Activated CD4-positive, alpha-beta T cell treated with anti-CD3 and anti-CD28 coated beads, Interleukin-2, amount 50 U/mL, for 48 hours (primary cell): ENCODE data around the gene FJX1.

ENCODE experiments used
- DNase-seq, 2 experiments: peaks; one replicate each; pipeline ENCODE4 v3.0.0-alpha.2; 2020

Gene FJX1, protein sequence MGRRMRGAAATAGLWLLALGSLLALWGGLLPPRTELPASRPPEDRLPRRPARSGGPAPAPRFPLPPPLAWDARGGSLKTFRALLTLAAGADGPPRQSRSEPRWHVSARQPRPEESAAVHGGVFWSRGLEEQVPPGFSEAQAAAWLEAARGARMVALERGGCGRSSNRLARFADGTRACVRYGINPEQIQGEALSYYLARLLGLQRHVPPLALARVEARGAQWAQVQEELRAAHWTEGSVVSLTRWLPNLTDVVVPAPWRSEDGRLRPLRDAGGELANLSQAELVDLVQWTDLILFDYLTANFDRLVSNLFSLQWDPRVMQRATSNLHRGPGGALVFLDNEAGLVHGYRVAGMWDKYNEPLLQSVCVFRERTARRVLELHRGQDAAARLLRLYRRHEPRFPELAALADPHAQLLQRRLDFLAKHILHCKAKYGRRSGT

DNA sequence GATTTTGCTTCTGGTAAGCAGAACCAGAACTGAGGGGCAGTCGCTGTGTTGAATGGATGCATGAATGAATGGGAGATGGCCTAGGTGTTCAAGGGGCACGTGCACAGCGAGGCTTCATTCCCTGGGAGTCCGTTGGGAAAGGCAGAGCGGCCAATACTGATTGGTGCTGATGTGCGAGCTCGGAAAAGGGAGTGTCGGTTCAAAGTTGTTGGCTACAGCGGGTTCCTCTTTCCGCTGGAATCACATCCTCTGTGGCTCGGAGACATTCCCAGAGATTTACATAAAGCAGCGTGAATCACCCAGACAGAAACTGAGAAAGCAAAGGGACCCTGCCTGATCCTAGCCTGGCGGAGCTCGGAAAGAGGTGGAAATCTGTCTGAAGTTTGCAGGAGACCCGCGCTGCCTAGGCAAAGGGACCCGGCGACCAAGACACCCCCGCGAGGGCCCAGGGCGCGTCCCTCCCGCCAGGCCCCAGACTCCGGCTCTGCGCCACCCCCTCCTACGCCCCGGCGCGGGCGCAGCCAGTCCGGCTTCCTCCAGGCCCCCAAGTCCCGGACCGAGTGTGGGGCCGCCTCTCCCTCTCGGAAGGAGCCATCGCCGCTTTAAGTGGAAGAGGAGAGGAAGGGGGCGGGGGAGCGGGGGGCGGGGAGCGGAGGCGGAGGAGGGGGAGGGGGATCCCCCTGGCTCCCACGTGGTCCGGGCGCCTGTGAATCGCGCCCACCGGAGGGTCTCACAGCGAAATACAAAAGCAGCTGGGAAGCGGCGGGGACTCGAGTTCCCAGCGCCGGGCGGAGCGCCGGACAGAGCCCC is at the start of gene FJX1:
TSS of gene FJX1 (plus strand) at position 774 of the 810 bp plus-strand sequence. CDS start 177 bp downstream, outside the sequence.
- DNase-seq: peak; percentile 17 to 26

DNA sequence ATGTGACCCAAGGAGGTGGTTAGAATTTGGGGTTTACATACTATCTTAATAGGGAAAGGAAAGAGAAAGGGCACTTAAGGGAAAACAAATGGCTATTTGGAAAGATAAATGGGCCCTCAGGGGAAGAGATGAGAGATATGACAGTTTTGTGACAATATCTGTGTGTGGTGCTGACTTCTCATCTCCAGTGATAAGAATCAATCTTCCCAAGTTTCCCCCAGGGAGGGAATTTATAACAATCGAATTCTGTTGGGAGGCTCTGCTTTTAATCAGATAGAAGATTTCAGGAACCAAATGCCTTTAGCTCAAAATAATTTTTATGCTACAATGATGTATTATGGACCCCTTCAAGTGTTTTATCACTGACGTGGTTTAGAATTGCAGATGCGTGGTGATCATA is 46.6 kb upstream of the FJX1 start:
- no peak for DNase-seq

DNA sequence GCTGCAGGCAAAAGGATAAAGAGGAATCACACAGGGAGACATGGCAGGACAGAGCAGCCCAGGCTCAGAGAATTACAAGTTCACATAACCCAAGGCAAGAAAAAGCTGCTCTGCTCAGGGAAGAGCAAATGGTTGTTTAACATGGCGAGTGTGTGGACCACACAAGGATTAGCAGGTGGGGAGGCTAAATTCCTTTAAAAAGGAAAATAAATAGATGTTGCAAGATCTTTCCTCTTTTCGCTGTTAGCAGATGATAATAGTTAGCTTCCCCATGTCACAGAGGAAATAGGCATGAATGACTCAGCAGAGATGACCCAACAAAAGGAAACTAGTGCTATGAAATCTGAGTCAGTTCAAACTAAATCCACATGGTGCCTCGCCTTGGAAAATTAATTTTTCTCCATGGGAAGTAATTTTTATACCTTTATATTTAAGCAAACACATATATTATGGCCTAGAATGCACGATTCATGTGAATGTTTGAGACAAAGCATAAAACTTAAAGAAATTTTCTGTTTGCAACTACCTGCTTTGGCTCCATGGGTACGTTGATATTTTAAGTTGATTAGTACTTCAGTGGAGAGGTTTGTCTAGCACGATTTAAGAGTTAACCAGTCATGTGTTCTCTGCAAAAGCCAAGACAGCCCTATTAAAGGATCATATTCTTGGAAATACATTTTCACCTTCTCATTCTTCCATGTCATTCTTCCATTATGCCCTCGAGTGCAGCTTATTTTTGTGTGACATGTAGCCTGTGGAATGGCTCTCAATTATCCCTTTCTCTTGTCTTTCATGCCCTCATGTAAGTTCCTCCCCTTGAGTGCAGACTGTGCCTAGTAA is 38.5 kb upstream of the FJX1 start:
- no peak for DNase-seq

DNA sequence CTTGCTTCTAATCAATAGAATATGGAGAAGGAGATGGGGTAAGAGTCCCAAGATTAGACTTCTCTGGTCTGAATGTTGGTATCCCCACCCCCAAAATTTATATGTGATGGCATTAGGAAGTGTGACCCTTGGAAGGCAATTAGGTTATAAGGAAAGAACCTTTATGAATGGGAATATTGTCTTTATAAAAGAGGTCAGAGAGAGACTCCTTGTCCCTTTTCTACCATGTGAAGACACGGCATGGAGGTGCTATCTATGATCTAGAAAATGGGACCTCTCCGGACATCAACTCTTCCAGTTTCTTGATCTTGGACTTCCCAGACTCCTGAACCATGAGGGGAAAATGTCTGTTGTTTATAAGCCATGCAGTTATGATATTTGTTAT is 37.9 kb upstream of the FJX1 start:
- DNase-seq: no peak

DNA sequence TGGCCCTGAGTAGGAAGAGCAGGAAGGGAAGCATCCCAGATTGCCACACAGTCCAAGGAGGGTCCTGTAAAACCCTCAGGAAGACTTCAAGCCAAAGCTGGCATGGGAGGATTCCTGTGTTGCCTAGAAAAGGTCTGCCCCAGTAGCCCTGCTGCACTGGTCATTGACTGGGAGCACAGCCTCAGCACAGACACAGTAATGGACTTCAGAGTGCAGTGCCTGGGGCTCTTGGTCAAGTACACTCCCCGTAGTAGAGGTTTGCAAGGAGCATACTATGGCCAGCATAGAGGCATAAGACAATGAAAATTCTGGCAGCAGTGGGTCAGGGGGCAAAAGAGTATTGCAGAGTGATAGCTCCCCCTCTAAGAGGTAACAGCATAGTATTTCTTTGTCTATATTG is 36.2 kb upstream of the FJX1 start:
- no peak for DNase-seq

DNA sequence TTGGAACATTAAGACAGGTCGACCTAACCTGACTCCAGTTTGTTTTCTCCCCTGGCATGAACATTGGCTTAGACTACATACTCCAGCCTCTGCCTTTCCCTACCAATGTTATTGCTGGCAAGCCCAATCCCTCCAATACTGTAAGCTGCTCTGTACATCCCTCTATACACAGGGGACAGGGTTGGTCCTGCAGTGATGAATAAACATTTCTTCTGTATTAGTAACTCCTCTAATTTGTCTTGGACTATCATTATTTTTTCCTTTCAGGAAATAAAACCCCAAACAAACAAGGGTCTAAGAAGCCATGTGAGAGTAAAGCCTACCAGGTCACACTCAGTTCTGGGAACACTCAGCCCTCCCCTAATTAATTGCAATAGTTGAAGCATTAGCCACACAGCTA is 35.1 kb upstream of the FJX1 start:
- no peak for DNase-seq

DNA sequence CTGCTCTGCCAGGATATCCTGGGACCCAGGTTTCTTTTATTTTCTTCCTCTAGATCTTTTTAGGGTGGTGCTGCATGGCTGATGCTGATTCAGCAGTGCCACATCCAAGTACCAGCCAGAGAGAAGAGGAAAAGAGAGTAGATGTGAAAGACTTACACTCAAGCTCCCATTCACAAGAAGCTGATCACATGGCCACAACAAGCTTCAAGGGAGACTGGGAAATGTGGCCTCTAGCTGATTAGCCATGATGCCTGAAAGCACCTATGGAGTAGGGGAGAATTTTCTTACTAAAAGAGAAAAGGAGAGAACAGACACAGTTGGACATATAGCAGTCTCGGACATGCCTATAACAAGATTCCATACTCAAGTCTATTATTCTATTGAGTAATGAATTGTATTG is 34.4 kb upstream of the FJX1 start:
- no peak for DNase-seq

DNA sequence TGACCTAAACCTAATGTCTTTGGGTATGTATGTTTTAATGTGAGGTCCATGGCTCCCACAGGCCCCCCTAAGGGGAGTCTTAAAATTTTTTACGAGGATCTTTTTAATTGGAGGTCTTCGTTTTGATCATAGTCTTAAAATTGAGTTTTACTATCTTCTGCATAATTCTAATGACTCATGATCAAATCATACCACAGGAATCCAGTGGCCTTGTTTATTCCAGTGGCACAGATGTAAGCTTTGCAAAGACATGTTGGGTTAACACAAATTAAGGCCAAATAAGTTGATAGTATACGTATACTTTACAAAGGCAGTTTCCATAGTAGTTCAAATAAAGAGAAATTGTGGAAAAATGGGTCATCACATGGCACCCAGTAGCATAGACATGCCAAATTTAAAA is 33.9 kb upstream of the FJX1 start:
- DNase-seq: no peak

DNA sequence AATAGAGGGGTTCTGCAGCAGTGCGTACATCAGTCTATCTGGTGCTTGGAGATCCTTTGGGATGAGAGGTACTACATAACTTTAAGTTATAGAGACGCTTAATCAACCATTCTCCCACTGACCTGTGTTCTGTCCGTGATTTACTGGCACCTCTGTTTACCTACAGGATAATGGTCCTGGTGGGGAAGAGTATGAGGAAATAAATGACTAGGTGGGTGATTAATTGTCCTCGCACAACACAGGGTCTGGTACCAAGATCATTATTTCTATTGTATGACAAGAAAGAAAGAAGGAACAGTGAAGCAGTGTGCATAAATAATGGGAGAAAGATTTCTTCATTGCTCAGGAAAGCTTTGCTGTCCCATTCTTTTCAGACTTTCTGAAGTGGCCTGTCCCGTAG is 32.8 kb upstream of the FJX1 start:
- DNase-seq: no peak

DNA sequence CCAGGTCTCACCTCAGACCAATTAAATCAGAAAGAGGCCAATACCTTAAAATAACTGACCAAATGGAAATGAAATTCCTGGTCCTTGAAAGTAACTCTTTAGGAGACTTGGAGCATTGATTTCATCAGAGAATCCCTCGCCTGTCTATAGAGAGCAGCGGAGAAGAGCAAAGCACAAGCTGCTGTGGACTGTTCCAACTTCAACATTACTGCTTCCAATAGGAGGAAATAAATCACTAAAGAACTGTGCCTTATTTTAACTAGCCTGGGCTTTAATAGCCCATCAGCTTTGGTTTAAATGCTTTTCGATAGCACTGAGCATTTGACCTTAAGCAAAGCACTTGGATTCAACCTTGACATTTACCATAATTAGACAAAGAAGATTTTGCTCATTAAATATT is 32.0 kb upstream of the FJX1 start:
- no peak for DNase-seq

DNA sequence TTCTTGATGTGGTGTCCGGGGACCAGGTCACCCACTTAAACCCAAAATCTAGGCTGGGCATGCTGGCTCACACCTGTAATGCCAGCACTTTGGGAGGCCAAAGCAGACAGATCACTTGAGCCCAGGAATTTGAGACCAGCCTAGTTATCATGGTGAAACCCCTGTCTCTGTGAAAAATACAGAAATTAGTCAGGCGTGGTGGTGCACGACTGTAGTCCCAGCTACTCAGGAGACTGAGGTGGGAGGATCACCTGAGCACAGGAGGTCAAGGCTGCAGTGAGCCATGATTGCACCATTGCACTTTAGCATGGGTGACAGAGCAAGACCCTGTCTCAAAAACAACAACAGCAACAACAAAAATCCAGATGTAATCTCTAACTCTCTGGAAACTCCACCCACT is 30.3 kb upstream of the FJX1 start:
- DNase-seq: no peak

DNA sequence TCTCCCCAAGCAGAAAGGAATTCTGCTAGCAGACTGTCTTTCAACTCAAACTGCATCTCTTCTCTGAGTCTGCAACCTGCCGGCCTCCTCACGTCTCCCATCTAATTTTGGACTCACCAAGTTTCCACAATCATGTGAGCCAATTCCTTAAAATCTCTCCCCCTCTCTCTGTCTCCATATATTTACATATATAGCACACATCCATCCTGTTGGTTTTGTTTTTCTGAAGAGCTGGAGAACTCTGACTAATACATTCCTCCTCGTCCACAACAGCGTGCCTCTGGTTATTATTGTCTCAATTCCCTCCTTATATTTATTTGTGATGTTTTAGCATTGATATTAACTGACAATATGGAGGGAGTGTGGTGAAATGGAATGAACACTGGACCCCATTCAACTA is 29.6 kb upstream of the FJX1 start:
- DNase-seq: no peak

DNA sequence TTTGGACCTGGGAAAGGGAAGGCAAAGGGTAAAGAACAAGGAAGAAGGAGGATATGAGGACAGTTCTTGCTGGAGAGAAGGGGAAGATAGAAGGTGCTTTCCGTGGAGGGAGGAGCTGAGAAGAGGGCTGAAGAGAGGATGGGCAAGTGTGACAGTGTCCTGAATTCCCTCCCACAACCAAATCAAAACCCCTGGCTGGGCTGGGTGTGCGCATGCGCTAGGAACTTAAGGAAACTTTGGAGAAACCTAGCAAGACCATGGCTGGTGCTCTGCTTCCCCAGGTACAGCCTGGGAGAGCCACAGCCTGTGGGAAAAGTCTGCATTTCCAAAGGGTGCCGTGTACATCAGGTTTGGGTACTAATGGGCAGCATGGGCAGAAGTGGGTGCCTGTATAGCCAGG is 29.0 kb upstream of the FJX1 start:
- DNase-seq: no peak

DNA sequence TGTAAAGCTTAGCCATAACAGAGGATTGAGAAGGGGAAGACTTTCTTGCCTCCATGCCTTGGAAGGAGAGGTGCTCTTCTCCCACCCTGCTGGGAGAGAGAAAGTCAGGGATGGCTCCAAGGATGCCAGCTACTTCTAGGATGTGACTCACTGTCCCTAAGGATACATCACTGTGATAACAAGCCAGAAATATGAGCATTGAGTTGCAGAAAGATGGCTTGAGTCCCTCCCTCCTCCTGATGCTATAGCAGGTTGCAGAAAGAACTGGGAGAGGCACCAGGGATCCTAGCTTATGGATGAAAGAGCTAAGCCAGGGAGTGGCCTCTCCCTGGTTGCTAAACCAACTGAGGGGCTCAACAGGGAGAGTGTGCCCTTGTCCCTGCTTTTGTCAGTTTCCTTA is 27.8 kb upstream of the FJX1 start:
- DNase-seq: no peak

DNA sequence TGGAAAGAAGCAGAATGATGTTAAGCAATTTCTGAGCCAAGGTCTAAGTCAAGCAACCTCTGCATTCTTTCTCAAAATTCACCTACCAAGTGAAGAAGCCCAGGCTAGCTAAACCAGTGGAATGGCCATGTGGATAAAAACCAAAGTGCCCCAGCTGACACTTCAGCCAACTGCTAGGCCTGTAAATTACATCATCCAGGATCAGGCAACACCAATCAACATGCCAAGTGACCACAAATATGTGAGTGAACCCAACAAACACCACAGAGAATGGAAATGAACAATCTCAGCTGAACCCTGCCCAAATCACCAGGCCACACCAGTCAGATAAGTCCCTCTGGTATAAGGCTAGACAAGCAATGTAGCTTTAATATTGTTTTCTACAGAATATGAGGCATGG is 25.1 kb upstream of the FJX1 start:
- no peak for DNase-seq

DNA sequence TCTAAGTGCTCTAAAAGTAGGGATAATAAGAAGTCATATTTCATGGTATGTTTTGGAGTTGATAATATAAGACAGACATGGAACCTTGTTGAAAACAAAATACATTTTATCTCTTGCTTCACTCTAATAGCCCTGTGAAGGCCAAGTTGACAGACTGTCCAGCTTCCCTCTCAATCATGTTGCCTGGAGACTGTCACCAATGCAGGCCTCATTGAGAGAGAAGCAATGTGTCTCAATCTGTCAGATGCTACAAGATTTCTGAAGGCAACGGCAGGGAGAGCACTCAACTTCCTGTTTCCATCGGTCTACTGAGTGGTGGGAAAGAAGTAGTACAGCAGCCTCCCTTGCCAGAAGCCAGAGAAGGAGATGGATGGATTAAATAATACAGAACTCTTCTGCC is 23.6 kb upstream of the FJX1 start:
- no peak for DNase-seq

DNA sequence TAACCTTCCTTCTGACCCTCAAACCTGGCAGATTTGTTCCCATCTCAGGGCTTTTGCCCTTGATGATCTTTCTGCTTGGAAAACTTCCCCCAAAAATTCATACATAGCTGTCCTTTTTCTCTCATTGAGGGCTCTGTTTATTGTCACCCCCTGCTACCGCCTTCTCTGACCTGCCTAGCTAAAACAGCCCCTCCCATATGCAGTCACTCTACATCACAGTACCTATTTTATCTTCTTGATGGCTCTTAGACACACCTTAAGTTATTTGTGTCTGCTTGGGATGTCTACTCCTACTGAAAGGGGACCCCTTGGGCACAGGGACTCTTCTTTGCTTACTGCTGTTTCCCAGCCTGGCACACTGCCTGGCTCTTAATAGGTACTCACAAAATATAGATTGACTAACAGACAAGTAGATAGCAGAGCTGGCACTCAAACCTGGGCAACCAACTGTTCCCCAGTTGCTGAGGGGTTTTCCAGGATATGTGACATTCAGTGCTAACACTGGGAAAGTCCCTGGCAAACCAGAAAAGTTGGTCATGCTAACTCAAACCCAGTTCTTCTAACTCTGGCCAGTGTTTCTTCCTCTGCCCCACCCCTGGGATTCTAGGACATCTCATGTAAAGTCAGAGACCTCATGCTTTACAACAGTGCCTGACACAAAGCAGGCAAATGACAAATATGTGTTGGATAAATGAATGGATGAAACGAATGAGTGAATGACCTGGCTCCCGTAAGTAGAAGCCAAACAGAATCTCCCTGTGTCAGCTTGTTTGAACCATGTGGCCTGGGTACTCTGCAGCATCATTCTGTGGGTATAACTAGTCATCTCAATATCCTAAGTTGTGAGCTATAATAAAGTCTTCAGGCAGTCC is 19.8 kb upstream of the FJX1 start:
- peak; percentile 3 to 4 for DNase-seq

DNA sequence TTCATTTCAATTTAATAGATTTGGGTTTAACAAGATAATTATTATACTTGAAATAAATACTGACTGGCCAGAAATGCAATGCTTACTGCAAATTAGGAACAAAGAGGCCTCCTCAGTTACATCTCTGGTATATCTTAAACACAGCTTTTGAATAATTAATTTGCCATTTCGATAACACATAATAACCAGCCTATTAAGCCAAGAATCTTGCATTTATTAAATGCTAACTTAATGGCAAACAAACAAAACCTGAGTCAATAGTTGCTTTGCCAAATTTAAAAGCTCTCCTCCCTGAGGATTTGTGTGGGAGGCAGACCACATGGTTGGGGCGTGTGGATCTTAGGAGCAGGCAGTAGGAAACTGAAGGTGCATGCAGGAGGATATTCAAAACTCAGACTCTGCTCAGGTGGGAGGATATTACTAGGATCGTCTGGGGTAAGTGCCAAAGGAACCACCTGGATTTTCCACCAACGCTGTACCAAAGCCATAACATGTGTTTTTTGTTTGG is 17.9 kb upstream of the FJX1 start:
- no peak for DNase-seq

DNA sequence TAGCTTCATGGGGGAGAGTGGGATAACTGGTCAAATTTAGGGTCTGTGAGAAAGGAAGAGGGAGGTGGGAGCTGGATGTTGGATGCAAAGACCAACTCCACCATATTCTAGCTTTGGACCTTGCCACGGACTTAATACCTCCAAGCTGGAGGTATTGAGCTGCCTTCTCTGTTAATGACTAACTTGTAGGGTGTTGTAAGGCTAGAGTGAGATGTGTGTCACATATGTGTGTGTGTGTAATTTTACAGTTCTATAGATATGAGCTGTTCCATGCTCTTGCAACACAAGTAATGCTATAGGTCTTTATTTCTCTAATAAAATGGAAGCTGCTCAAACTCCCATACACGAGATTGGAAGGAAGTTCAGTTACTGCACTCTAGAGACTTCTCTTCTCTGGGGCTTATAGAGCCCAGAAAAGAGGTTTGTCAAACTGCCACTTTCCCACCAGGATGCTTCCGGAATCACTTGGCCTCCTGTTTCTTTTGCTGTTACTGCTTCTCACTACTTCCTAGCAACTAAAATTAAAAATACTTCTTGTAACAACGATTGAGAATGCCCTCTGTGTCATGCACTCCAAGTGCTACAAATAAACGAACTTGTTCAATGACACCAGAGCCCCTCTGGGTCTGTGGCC is 16.0 kb upstream of the FJX1 start:
- DNase-seq: no peak

DNA sequence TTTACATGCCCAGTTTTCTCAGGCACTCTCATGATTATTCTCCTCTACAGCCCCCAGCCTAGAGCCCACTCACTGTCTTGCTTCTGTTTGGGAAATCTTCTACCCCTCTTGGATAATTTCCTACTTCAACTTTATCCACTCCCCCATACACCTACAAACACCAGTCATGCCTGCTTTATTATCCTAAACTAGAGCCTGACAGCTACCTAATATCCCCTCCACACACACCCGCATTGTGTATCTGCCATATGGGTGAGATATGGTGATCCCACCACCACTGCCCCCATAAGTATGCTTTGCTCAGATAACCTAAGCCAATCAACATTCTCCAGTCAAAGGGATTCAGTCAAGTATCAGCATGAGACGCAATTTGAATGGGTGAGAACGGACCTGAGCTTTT is 15.3 kb upstream of the FJX1 start:
- no peak for DNase-seq

DNA sequence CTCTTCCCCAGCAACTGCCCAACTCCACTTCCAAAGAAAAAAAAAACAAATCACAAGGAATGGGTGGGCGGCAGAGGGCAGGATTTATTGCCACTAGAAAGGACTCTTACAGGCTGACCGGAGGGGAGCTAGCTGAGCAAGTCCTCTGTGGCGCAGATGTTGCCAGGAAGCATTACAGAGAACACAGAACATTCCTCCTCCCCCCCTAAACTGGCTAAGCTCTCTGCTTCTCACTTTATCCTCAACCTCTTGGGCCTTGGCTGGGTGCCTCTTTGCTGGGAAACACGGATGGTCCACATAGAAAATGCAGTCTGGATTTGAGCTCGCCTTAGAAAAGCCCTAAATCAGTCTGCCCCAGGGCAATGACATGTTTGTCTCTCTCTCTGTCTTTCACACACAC is 12.6 kb upstream of the FJX1 start:
- no peak for DNase-seq

DNA sequence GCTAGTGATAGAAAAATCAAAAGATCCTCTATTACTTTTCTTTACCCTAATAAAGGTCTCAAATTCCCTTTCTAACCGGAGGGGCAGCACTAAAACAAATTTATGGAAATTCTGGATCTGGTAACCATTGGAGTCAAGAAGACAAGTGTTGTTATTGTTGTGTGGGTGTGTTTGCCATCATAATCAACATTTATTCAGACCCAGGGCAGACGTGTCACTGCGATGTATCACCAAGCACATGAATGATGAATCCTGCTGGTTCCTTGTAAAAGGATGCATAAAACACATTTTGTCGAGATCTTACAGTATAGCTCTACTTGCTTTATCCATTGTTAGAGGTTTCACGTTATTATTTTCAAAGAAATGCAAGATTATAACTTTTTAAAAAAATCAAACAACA is 12.1 kb upstream of the FJX1 start:
- no peak for DNase-seq
